Stimulated activated CD8-positive, alpha-beta memory T cell treated with anti-CD3 and anti-CD28 coated beads, Interleukin-12 subunit alpha, Interleukin-12 subunit beta, amount 100 ng/mL, for 24 hours (primary cell): ENCODE measurements around the gene EMC7.
"Not testable (repeated sequence)": the region's sequence is repeated elsewhere in the genome, so short reads cannot be mapped to it uniquely, and the experiment has no call there.

Experiments
- DNase-seq: peaks from one replicate; pipeline ENCODE4 v3.0.0-alpha.2; 2020; ENCODE audit errors: extremely low read depth

EMC7 gene

DNA sequence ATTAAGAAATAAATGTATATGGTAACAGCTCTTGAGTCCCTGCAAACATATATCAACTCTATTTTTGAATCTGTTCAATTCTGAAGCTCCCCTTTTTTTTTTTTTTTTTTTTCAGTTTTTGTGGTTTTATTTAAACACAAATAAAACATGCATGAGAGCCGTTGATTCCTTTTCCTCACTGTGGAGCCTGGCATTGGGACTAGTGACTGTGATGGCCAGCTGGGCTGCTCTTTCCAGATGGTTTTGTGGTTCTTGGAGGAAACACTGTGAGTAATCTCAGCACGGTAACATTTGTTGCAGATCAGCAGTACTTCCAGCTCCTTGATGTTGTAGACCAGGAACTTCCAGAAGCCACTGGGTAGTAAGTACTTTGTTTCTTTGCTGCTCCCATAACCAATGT, 15.9 kb downstream of the EMC7 start:
- no peak for DNase-seq

DNA sequence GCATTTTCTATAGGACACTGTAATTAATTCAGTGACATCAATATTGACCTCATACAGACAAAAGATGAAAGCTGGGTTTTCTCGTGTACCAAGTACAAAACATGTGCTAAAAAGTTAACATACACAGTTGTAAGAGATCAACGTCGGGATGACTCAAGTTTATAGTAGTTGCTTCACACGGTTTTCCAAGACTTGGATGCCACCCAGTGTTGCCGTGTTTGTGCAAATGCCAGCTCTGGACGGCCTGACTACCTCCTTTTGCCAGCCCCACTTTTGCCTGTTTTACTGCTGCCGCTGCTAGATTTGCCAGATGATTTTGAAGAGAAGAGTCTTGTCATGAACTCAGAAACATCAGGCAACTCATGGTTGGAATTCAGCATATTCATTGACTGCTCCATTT, 17.6 kb downstream of the EMC7 start:
- DNase-seq: no peak

DNA sequence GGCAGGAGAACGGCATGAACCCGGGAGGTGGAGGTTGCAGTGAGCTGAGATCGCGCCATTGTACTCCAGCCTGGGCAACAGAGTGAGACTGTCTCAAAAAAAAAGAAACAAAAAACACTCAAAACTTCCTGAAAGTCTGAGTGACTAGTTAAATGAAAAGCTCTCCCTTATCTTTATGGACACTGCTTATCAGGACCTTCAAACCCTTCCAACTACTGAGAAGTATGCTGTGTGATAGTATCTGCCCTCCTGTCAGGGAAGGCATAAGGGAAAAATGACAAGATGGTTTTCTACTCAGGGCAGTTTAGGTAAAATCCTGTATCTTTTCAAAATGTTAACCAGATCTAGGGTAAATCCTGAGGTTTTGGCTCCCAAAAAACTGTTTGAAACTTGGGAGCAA, 21.8 kb downstream of the EMC7 start:
- DNase-seq: no peak

DNA sequence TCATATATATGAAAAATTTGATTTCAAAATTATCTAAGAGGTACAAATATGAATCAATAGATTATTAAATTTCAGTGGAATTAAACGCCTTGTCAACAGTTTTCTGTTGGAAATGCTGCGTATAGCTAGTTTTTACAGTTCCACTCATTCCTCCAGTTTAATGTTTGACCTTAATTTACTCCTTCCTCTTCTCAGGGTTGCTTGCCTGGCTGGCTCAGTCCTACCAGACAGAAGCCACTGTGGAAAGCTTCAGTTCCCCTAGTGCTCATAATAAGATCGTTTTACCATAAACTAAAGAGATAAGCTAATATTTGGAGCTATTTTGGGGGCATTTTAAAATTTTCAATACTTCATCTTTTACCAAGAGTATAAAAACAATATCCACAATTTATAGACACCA, 22.8 kb downstream of the EMC7 start:
- no peak for DNase-seq

DNA sequence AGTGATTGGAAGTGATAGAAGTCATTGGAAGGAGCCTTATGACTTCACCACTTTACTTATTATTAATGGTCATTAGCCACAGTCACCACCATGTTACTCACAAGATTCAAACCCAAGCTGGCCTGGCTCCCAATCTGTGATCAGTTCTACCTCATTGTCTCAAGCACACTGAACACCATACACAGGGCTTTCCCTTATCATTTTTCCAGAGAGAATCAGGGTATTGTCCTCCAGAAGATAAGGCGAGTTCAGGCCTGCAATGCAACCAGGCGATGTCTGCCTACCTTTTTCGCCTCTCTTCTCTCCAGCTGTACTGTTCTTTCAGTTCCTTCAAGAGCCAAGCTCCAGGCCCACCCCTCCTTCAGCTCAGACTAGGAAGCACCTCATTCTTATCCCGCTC, 24.9 kb downstream of the EMC7 start:
- DNase-seq: no peak

DNA sequence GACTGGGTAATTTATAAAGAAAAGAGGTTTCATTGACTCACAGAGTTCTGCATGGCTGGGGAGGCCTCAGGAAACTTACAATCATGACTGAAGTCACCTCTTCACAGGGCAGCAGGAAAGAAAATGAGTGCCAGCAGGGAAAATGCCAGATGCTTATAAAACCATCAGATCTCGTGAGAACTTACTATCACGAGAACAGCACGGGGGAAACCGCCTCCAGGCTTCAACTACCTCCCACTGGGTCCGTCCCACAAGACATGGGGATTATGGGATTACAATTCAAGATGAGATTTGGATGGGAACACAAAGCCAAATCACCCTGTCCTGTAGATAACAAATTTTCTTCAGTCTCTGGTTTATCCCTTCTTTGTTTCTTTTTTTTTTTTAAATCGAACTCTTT, 31.7 kb downstream of the EMC7 start:
- DNase-seq: no peak

DNA sequence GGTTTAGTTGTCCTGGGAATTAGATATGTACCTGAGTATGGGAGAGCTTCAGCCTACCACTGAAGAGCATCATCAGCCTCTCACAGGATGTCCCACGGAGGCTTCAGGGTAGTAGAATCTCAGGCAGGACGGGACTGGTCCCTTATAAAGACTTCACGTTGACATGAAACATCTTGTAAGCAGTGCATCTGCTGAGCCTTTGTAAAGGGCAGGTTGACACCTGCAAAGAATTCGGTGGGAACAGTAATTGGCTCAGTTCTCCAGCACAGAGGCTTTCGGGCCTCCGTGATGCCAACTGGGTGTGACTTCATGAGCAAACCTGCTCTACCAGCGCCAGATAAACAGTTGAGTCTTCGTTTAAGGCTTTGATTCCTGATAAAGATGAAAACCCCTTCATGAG, 35.7 kb downstream of the EMC7 start:
- DNase-seq: no peak

DNA sequence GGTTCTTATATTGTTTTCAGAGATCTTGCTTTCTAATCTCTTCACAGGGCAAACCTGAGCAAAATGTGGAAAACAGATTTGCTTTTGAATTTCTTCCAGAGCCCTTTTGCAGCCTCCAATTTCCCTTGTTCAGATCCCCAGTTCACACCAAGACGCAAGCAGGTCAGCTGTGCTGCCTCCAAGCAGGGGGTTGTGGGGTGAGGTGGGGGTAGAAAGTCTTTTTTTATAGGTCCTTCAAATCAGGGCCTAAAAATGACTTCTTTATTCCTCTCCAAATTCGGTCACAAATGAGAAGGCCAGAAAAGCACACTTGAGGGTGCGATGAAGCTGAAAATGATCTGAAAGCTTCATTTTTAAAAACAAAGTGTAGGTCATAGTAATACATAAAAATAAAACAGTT, 36.4 kb downstream of the EMC7 start:
- DNase-seq: no peak

DNA sequence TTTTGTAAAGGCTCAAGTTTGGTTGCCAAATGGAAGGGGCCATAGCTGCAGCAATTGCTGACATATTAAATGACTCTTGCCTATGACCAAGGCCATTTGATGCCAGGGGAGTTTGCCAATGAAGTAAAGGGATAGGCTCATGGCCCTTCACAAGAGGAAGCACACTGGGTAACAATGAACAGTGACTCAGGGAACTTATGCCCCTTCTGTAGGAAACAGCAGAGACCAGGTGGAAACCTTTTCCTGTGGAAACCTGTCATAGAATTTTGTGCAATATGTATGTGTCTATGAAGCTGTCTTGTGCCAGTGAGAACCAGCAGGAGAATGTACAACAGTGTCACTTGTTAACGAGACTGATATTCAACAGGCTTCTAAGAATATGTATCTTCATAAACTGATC, 37.2 kb downstream of the EMC7 start:
- no peak for DNase-seq

DNA sequence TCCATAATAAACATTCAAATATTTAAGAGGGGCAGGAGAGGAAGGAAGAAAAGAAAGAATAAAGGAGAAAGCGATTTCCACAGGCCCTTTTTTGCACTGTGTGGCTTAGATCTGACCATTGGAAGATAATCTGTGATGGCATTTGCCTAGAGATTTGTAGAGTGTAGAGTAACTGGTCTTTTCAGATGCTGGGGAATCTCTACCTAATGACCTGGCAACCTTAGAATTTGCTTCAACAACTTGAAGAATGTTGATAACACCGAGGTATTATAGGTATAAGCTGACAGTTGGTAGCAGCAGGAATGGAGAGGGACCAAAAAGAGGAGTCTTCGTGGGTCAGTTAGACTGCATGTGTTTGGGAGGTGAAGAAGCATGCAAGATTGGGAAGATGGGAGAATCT, 41.7 kb downstream of the EMC7 start:
- no peak for DNase-seq

DNA sequence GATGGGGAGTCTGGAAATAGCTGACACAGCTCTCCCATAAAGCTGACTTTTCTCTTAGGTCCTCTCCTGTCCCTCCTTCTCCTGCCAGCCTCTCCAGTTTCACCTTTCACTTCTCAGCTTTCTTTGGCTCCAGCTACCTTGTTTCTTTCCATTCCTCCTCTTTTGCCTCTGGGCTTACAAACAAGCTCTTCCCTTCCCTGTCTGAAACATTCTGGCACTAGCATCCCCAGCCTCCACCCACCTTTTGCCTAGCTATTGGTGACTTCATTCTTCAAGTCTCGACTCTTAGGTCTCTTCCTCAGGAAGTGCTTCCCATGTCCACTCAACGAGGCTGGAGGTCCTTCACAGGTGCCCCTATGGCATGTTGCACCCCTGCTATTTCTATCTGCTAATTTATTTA, 42.2 kb downstream of the EMC7 start:
- no peak for DNase-seq

DNA sequence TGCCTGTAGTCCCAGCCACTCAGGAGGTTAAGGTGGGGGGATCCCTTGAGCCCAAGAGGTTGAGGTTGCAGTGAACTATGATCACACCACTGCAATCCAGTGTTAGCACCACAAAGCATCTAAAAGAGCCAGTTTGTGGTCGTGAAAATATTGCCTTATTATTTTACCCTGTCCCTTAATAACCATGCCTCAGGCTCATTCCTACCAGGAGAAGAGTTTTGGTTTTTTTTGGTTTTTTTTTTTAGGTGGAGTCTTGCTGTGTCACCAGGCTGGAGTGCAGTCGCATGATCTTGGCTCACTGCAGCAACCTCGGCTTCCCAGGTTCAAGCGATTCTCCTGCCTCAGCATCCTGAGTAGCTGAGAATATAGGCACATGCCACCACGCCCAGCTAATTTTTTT, 44.8 kb downstream of the EMC7 start:
- DNase-seq: no peak

DNA sequence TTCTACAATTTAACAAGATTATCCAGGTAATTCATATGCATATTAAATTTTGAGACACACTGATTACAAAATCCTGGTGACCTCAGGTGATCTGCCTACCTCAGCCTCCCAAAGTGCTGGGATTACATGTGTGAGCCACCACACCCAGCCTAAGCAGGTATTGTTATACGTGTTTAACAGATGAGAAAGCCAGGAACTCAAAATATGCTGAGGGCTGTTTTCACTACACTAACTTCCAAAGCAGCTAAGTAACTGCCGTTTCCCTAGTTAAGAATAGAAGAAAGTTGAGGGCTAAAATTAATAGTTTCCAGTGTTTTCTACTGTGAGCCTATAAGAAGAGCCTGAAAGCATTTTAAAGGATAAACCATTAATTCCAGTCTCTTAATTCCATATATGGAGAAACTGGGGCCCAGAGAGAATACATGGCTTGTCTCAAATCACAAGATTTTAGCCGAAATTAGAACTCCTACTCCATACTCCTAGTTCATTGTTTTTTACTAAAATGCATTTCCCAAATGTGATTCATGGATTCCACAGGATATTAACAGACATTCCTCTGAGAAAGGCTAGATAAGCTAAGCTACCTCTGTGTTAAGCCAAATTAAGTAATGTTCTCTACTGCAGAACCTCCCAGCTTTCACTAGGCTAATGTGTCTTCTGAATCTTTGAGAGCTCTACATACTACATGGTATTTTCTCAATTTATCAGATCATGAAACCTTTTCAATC, 45.6 kb downstream of the EMC7 start:
- no peak for DNase-seq

DNA sequence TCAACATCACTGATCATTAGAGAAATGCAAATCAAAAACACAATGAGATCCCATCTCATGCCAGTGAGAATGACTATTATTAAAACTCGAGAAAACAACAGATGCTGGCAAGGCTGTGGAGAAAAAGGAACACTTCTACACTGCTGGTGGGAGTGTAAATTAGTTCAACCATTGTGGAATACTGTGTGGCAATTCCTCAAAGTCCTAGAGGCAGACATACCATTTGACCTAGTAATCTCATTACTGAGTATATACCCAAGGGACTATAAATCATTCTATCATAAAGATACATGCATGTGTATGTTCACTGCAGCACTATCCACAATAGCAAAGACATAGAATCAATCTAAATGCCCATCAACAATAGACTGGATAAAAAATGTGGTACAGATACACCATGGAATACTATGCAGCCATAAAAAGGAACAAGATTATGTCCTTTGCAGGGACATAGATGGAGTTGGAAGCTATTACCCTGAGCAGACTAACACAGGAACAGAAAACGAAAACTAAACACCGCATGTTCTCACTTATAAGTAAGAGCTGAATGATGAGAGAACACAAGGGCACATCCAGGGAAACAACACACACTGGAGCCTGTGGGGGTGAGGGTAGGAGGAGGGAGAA, 47.5 kb downstream of the EMC7 start:
- DNase-seq: no peak

DNA sequence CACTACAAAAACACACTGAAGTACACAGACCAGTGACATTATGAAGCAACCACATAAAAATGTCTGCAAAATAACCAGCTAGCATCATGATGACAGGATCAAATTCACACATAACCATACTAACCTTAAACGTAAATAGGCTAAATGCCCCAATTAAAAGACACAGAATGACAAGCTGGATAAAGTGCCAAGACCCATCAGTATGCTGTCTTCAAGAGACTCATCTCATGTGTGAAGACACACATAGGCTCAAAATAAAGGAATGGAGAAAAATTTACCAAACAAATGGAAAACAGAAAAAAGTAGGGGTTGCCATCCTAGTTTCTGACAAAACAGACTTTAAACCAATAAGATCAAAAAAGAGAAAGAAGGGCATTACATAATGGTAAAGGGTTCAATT, 51.3 kb downstream of the EMC7 start:
- DNase-seq: not testable (repeated sequence)

DNA sequence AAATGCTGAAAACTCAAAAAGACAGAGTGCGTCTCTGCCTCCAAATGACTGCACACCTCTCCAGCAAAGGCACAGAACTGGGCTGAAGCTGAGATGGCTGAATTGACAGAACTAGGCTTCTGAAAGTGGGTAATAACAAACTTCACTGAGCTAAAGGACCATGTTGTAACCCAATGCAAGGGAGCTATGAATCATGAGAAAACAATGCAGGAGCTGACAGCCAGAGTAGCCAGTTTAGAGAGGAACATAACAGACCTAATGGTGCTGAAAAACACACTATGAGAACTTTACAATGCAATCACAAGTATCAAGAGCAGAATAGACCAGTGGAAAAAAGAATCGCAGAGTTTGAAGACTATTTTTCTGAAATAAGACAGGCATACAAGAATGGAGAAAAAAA, 52.5 kb downstream of the EMC7 start:
- DNase-seq: no peak

DNA sequence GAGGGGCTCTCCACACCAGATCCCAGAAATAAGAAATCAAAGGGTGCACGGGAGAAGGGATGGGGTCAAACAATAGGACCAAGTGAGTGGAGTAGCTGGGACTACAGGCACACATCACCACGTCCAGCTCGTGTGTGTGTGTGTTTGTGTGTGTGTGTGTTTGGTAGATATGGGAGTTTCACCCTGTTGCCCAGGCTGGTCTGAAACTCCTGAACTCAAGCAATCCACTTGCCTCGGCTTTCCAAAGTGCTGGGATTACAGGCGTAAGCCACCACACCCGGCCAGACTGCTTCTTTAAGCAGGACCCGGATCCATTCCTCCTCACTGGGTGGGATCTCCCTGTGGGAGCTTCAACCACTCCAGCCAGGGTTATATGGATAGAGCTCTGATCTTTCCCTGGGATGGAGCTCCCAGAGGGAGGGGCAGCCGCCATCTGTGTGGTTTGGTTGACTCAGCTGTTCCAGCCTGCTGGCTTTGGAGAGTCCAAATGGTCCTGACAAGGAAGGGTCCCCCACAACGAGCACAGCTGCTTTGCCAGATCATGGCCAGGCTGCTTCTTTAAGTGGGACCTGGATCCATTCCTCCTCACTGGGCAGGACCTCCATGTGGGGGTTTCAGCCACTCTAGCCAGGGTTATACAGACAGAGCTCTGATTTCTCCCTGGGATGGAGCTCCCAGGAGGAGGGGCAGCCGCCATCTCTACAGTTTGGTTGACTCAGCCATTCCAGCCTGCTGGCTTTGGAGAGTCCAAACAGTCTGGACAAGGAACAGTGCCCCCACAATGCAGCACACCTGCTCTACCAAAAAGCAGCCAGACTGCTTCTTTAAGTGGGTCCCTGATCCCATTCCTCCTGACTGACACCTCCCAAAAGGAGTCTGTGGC, 53.5 kb downstream of the EMC7 start:
- no peak for DNase-seq

DNA sequence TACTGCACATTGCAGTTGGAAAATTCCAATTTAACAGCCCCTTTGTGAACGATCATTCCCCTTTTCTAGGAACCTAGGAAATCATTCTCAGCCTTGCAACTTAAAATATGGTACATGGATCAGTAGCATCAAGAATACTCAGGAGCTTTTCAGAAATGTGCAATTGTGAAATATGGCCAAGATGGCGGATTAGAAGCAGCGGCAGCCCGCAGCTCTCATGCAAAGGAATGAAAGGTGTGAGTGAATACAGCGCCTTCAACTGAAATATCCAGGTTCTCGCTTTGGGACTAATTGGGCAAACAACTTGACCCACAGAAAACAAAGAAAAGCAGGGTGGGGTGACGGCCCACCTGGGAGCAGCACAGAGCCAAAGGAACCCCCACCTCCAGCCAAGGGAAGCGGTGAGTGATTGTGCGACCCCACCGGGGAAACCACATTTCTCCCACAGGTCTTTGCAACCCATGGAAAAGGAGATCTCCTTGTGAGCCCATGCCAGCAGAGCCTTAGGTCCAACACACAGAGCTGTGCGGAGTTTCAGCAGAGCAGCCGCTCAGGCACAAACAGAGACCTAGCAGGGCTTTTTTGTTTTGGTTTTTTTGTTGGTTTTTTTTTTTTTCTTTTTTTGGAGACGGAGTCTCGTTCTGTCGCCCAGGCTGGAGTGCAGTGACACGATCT, 55.1 kb downstream of the EMC7 start:
- no peak for DNase-seq

DNA sequence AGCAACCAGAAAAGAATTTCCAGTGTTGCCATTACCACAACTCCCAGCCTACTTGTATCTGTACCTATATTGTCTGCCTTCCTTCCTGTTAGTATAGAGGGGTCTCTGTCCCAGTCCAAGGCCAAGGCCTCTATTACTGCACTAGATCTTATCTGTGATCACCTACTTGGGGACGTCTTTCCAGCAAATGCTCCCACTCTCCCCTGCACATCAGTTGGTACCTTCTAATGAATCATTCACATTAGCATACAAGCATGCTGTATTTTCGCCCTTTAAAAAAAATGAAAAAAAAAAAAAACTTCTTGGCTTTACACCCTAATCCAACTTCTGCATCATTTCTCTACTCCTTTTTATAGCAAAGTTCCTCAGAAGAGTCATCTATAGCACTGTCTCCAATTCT, 57.8 kb downstream of the EMC7 start:
- no peak for DNase-seq

DNA sequence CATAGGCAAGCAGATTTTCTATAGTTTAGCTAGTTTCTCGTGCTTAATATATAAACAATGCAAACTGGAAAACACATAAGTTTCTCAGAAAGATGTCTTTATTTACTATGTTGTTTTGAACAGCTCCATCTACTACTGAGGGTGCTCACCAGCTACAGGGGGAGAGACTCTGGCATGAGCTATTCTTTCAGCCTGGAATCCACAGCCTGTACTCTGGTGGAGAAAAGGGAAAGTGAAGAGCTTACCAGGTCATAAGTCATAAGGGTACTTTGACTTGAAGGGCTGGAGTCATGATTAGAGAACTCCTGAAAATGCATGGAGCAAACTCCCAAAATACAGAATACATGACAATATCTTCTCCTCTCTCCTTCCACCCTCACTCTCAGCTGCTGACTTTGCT, 58.3 kb downstream of the EMC7 start:
- no peak for DNase-seq

DNA sequence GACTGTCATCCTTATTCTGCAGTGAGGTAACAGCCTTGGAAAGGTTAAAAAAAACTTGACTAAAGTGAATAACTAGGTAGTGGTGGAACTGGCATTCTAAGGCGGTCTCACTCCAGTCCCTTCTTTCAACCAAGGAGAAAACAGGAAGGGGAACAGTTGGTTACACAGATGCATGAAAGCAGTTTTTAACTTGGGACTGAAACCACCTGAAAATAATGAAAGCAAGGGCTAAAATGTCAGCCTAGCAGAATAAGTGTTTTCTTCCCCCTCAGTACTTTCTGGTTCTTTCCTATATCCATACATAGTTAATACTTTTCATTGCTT, 61.9 kb downstream of the EMC7 start:
- DNase-seq: no peak
